Keratinocyte (primary cell): ENCODE data around the gene WASF2. TPM values are rescaled to one million over a fixed set of nuclear protein-coding genes. Genes with fewer than 3 reads are reported as not detected.

Experiments
- DNase-seq: peaks from one replicate; pipeline ENCODE4 v3.0.0-alpha.2; 2011; ENCODE audit warnings: low read depth, missing footprints, low spot score
- FAIRE-seq: peaks from 2 replicates; lab custom pipeline; 2011; peaks lifted over from hg19 to GRCh38; lab: Jason Lieb, UNC
- H2AFZ ChIP-seq: 2 replicates; pipeline ENCODE4 v1.6.0; 2012; ENCODE audit warnings: low read length, control low read depth, inconsistent platforms; ENCODE audit not compliant: control insufficient read depth
- H3K27ac ChIP-seq: 2 replicates; pipeline ENCODE4 v1.5.1; 2011; ENCODE audit warnings: low read length; ENCODE audit not compliant: control insufficient read depth, insufficient read depth
- H3K27me3 ChIP-seq: 3 replicates; pipeline ENCODE4 v1.6.0; 2011; ENCODE audit warnings: low read length; ENCODE audit not compliant: control insufficient read depth, insufficient read depth; ENCODE audit errors: extremely low read depth
- H3K36me3 ChIP-seq, 2 experiments: 2 replicates in 1 of 2; 3 replicates in 1 of 2; pipeline ENCODE4 v1.5.1; 2011; ENCODE audit warnings: low read length in 2 of 2, mild to moderate bottlenecking in 1 of 2; ENCODE audit not compliant: control insufficient read depth in 2 of 2, insufficient read depth in 2 of 2; ENCODE audit errors: extremely low read depth in 1 of 2
- H3K4me1 ChIP-seq: 3 replicates; pipeline ENCODE4 v1.5.1; 2011; ENCODE audit warnings: low read length; ENCODE audit not compliant: control insufficient read depth, insufficient read depth; ENCODE audit errors: extremely low read depth
- H3K4me2 ChIP-seq: 3 replicates; pipeline ENCODE4 v1.6.0; 2011; ENCODE audit warnings: low read depth, low read length; ENCODE audit not compliant: control insufficient read depth, insufficient read depth; ENCODE audit errors: extremely low read depth
- H3K4me3 ChIP-seq, 3 experiments: fragments of 200-600 bp in 1 of 3; sonication (generic) in 1 of 3; 2 replicates in 2 of 3; 3 replicates in 1 of 3; pipeline ENCODE4 v1.5.1; 2011 to 2016; ENCODE audit warnings: low read length in 3 of 3, mild to moderate bottlenecking in 3 of 3, control low read depth in 2 of 3, inconsistent platforms in 1 of 3, low read depth in 1 of 3, mixed read lengths in 1 of 3, mixed run types in 1 of 3, moderate library complexity in 1 of 3; ENCODE audit not compliant: control insufficient read depth in 2 of 3, insufficient read depth in 2 of 3; ENCODE audit errors: extremely low read depth in 1 of 3
- H3K79me2 ChIP-seq: 2 replicates; pipeline ENCODE4 v1.6.0; 2012; ENCODE audit warnings: low read length; ENCODE audit not compliant: control insufficient read depth, insufficient read depth
- H3K9ac ChIP-seq: 3 replicates; pipeline ENCODE4 v1.6.0; 2011; ENCODE audit warnings: low read length; ENCODE audit not compliant: control insufficient read depth, insufficient read depth; ENCODE audit errors: extremely low read depth
- H3K9me1 ChIP-seq: 3 replicates; pipeline ENCODE4 v1.6.0; 2011; ENCODE audit warnings: low read length; ENCODE audit not compliant: control insufficient read depth, insufficient read depth; ENCODE audit errors: extremely low read depth
- H3K9me3 ChIP-seq: 2 replicates; pipeline ENCODE4 v1.5.1; 2012; ENCODE audit warnings: low read depth, low read length; ENCODE audit not compliant: control insufficient read depth
- H4K20me1 ChIP-seq: 3 replicates; pipeline ENCODE4 v1.6.0; 2011; ENCODE audit warnings: low read length; ENCODE audit not compliant: control insufficient read depth, insufficient read depth; ENCODE audit errors: extremely low read depth
- CTCF ChIP-seq, 3 experiments: IDR thresholded peaks in 1 of 3; conservative IDR thresholded peaks in 1 of 3; optimal IDR thresholded peaks in 1 of 3; 2 replicates in 2 of 3; 3 replicates in 1 of 3; pipeline versions ENCODE3 to v1.5.1; 2011; ENCODE audit warnings: low read length in 3 of 3, mild to moderate bottlenecking in 3 of 3, moderate library complexity in 2 of 3, control low read depth in 1 of 3, inconsistent platforms in 1 of 3; ENCODE audit not compliant: insufficient read depth in 2 of 3; ENCODE audit errors: extremely low read depth in 1 of 3
- EZH2 ChIP-seq: IDR thresholded peaks from one replicate; pipeline ENCODE4 v1.6.1; 2012; ENCODE audit warnings: inconsistent platforms, mild to moderate bottlenecking, low read length, moderate library complexity
- dilution Hi-C: fragments of 300-500 bp; cut with MboI; formaldehyde crosslinking; loops from one replicate; pipeline ENCODE4 v1.7.0; 2020; ENCODE audit warnings: low sequenced_read_pairs; ENCODE audit not compliant: extremely low pct_ligation_motif_present
- polyA plus RNA-seq, 5 experiments: library from polyadenylated mRNA; depleted of rRNA in 3 of 5; stranded (reverse) in 3 of 5; stranded (forward) in 1 of 5; unstranded in 1 of 5; fragments of >200 nt; gene quantifications; 1 replicate in 1 of 5; 2 replicates in 3 of 5; 3 replicates in 1 of 5; pipeline versions ENCODE4 v1.2.1 to v1.2.3, GENCODE V29; 2011 to 2012; ENCODE audit warnings: missing spikeins in 2 of 5, low read depth in 1 of 5, low replicate concordance in 1 of 5

WASF2 gene
- polyA plus RNA-seq, 1 donor (not counting 4 experiments of a cell fraction or from before 2014, with no cell fraction given): 42.9 TPM

GRCh38 chr1:27507960-27508665 lies 18.1 kb upstream of the WASF2 start:
- Histone ChIP-seq H3K9me3 (no peaks in the 10 kb centered on the region), H3K9me1 (no peaks in the 10 kb centered on the region), H2AFZ (no peak overlapping the region), H3K27me3 (no peaks in the 10 kb centered on the region), H4K20me1 (no peaks in the 10 kb centered on the region), H3K27ac (no peak overlapping the region), H3K9ac (no peak overlapping the region), H3K79me2 (no peaks in the 10 kb centered on the region), H3K4me2 (no peak overlapping the region), H3K4me3 (no peak overlapping the region), H3K36me3 (no peaks in the 10 kb centered on the region), H3K4me1 (peaks cover 27% of the 10 kb centered on the region)
- dilution Hi-C loops: no loop called here
- FAIRE-seq (no peak), DNase-seq (no peak)
- TF ChIP-seq EZH2: no peak
- peak; percentile 9 to 51 (median 19) for TF ChIP-seq CTCF (optimal IDR thresholded peaks at IDR 0.05 in 1 of 3, IDR thresholded peaks at IDR 0.05 in 1 of 3, conservative IDR thresholded peaks at IDR 0.05 in 1 of 3; ENCODE audit: extremely low read depth in 1 of 3, insufficient read depth in 2 of 3, low read length in 3 of 3)

GRCh38 chr1:27506703-27507102 lies 16.7 kb upstream of the WASF2 start:
- Histone ChIP-seq H2AFZ (no peak overlapping the region), H3K36me3 (no peaks in the 10 kb centered on the region), H3K4me3 (no peak overlapping the region), H3K27me3 (no peaks in the 10 kb centered on the region), H3K4me2 (no peak overlapping the region), H3K4me1 (peaks cover 27% of the 10 kb centered on the region), H3K9me3 (no peaks in the 10 kb centered on the region), H3K9me1 (no peaks in the 10 kb centered on the region), H4K20me1 (no peaks in the 10 kb centered on the region), H3K79me2 (no peaks in the 10 kb centered on the region), H3K9ac (no peak overlapping the region), H3K27ac (no peak overlapping the region)
- dilution Hi-C loops: no loop called here
- TF ChIP-seq CTCF (optimal IDR thresholded peaks at IDR 0.05 in 1 of 3, IDR thresholded peaks at IDR 0.05 in 1 of 3, conservative IDR thresholded peaks at IDR 0.05 in 1 of 3; ENCODE audit: extremely low read depth in 1 of 3, insufficient read depth in 2 of 3, low read length in 3 of 3): no peak
- TF ChIP-seq EZH2: no peak
- DNase-seq (no peak), FAIRE-seq (no peak)
